RWPE2 (cell line): ENCODE results near the gene ANAPC2.

Experiments
- ATAC-seq: fragments of 200-7000 bp; cut with Tn5 transposase; 3 replicates; pipeline ENCODE4 v1.9.1; 2021; ENCODE audit warnings: low read depth
- DNase-seq: peaks from one replicate; pipeline ENCODE4 v3.0.0-alpha.2; 2020; ENCODE audit warnings: low spot score
- H3K27ac ChIP-seq: fragments of 450-650 bp; 2 replicates; pipeline ENCODE4 v1.5.1; 2017; ENCODE audit warnings: mild to moderate bottlenecking; ENCODE audit not compliant: poor library complexity, severe bottlenecking
- H3K27me3 ChIP-seq: fragments of 250-450 bp; sonication (Bioruptor Pico); 2 replicates; pipeline ENCODE4 v1.5.1; 2021; ENCODE audit warnings: mild to moderate bottlenecking, moderate library complexity; ENCODE audit not compliant: insufficient read depth, poor library complexity, severe bottlenecking
- H3K36me3 ChIP-seq: fragments of 250-450 bp; sonication (Bioruptor Pico); 2 replicates; pipeline ENCODE4 v1.5.1; 2020; ENCODE audit warnings: low read depth, mild to moderate bottlenecking, moderate library complexity
- H3K4me1 ChIP-seq: fragments of 250-450 bp; sonication (Bioruptor Pico); 2 replicates; pipeline ENCODE4 v1.5.1; 2021; ENCODE audit warnings: mild to moderate bottlenecking, moderate library complexity; ENCODE audit not compliant: insufficient read depth, poor library complexity, severe bottlenecking
- H3K4me3 ChIP-seq: fragments of 250-450 bp; sonication (Bioruptor Pico); 2 replicates; pipeline ENCODE4 v1.5.1; 2021; ENCODE audit warnings: mild to moderate bottlenecking, moderate library complexity; ENCODE audit not compliant: severe bottlenecking
- H3K9me3 ChIP-seq: fragments of 250-450 bp; sonication (Bioruptor Pico); 2 replicates; pipeline ENCODE4 v1.5.1; 2021; ENCODE audit warnings: mild to moderate bottlenecking, moderate library complexity; ENCODE audit not compliant: severe bottlenecking
- CTCF ChIP-seq: fragments of 450-650 bp; IDR thresholded peaks from one replicate; pipeline ENCODE4 v1.5.1; 2017; ENCODE audit warnings: mild to moderate bottlenecking, moderate library complexity; ENCODE audit not compliant: poor library complexity, severe bottlenecking

The ANAPC2 gene

GRCh38 chr9:137148242-137148641 is 40.1 kb downstream of the ANAPC2 start:
- H3K27ac ChIP-seq: no peak overlapping the region
- no peak for TF ChIP-seq CTCF

GRCh38 chr9:137147793-137148160 is 40.6 kb downstream of the ANAPC2 start:
- Histone ChIP-seq H3K9me3 (no peaks in the 10 kb centered on the region), H3K4me1 (no peaks in the 10 kb centered on the region), H3K36me3 (no peaks in the 10 kb centered on the region), H3K27me3 (peaks cover 10% of the 10 kb centered on the region), H3K4me3 (no peak overlapping the region), H3K27ac (no peak overlapping the region)
- no peak for TF ChIP-seq CTCF
- DNase-seq: peak; percentile 58
- no peak for ATAC-seq

More at GRCh38 chr9:137148242-137148641, 40.1 kb downstream of the ANAPC2 start:
- no peak for ATAC-seq
- no peak for DNase-seq
- H3K27me3 ChIP-seq: peaks cover 10% of the 10 kb centered on the region
- no peaks in the 10 kb centered on the region for H3K9me3 ChIP-seq
- H3K4me1 ChIP-seq: no peaks in the 10 kb centered on the region
- H3K4me3 ChIP-seq: no peak overlapping the region
- no peaks in the 10 kb centered on the region for H3K36me3 ChIP-seq

GRCh38 chr9:137147091-137147792 is 41.1 kb downstream of the ANAPC2 start:
- DNase-seq: no peak
- no peak for ATAC-seq
- Histone ChIP-seq H3K27me3 (peaks cover 10% of the 10 kb centered on the region), H3K4me1 (no peaks in the 10 kb centered on the region), H3K27ac (no peak overlapping the region), H3K9me3 (no peaks in the 10 kb centered on the region), H3K36me3 (no peaks in the 10 kb centered on the region), H3K4me3 (no peak overlapping the region)
- TF ChIP-seq CTCF: no peak

- no peaks in the 10 kb centered on the region for H3K4me1 ChIP-seq
- no peak overlapping the region for H3K4me3 ChIP-seq
- no peak overlapping the region for H3K27ac ChIP-seq
- no peak for DNase-seq
- no peaks in the 10 kb centered on the region for H3K36me3 ChIP-seq
- no peak for TF ChIP-seq CTCF
- ATAC-seq: no peak
- H3K9me3 ChIP-seq: no peaks in the 10 kb centered on the region
- peaks cover 10% of the 10 kb centered on the region for H3K27me3 ChIP-seq
Observed at GRCh38 chr9:137146527-137146918, 41.8 kb downstream of the ANAPC2 start.

- peak; percentile 57 for DNase-seq
- no peaks in the 10 kb centered on the region for H3K9me3 ChIP-seq
- no peaks in the 10 kb centered on the region for H3K4me1 ChIP-seq
- no peak for TF ChIP-seq CTCF
- H3K36me3 ChIP-seq: no peaks in the 10 kb centered on the region
- no peak overlapping the region for H3K27ac ChIP-seq
- peaks cover 16% of the 10 kb centered on the region for H3K27me3 ChIP-seq
- 0 out of 3 replicates have a peak, but pooled peaks have one; percentile 5 for ATAC-seq
- no peak overlapping the region for H3K4me3 ChIP-seq
Observed at GRCh38 chr9:137145731-137146526, 42.4 kb downstream of the ANAPC2 start.
